ENCODE measurements around the gene EML6.

EML6 gene

DNA sequence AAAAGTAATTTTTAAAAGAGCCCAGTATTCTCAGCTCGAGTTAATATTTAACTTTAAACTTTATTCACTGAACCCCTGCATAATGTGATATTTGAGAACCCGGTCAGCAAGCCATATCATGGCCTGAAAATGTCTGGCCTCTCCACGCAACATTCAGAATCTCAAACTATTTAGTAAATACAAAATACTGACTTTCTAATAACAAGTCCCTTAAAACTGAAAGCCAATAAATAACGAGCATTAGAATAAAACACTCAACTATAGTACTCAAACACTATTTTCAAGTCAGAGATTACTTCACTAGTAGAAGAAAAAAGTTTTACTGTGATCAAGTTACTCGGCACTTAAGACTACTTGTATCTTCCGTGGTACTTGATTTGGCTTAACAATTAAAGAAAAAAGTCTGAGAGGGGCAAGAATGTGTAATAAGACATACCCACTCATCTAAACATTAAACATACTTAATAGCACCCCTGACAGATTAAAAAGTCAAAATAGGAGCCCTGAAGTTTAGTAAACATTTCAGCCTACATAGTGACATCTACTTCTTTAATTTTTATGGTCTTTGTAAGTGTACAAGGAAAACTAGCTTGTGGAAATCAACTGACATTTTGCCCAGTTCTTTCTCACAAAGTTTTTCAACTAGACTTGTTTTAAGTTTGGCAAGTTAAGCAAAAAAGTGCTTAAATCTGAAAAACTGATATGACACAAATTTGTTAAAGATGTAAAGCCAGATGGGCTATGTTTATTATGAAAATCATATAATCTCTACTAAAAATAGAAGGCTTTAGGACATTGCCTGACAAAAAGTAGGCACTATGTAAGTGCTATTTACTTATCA is 288.6 kb downstream of the EML6 start:
- DNase-seq: no peak

DNA sequence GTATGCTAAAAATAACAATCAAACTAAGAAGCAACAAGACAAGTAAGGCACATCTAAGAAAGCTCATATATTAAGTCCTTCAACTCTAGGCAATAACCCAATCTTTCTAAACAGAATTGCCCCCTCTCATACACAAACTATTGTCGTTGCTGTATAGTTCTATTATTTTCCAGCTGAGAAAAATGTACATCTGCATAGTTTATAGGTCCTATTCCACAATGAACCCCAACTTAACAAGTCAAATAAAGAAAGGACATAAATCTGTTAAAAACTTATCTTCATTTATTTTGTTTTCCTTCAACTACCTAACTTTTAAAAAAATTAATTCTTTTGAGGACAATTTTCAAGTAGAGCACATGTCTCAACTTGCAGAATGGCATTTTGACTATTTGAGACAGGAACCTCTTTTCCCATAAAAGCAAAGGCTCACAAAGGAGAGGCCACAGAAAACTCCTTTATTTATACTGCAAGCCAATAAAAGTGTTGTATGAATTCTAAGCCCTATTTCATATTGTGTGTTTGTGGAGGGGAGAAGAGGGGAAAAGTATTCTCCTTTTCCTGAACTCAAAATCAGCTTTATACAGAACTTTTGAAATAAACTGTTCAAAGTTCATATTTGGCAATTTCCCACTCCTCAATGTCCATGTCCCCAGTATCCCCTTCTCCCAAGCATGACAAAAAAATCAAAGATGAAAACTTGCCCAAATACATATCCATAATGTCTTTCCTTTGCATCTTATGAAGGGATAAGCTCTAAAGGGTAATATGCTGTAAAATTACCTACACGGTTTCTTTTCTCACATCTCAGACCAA is 289.4 kb downstream of the EML6 start:
- no peak for DNase-seq

- no peak for DNase-seq
These were observed 290.5 kb downstream of the EML6 start for GRCh38 chr2:55013936-55014335.

DNA sequence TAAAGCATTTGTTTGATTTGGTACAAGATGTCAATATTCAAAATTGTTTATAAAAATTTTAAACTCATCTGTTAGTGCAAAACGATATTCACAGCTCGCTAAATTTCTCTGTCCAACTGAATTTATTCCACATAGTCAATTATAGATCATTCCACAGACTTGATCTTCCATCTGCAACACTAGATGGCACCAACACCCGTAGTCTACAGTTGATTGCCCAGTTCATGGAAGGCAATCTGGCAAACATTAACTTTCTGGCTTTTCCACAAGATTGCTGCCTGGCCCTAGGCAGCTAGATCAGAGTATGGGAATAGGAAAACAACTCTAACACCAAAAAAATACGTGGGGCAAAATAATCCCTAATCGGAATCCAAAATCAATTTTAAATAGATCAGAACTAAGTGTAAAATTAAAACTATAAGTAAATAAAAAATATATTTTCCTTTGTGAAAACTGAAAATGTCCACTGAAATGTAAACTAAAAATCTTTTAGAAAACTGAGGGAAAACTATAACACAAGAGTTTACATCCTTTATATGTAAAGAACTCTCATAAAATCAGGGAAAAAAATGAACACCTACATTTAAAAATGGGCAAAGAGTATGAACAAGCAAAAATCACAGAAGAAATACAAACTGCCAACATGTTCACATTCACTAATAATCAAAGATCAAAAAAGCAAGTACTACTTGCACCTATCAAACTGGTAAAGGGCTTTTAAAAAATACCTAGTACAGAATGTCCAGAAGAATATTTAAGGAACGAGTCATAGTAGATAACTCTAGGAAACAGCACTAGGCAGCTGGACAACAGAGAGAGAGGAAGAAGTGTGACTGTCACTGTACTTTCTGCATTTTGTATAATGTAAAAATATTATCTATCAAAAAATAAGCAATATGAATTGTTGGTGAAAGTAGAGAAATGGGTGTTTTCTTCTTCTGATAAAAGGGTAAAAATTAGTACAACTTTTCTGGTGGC is 291.8 kb downstream of the EML6 start:
- DNase-seq: peak; percentile 36

- no peak for DNase-seq
These were observed 294.0 kb downstream of the EML6 start for GRCh38 chr2:55017428-55017827.

DNA sequence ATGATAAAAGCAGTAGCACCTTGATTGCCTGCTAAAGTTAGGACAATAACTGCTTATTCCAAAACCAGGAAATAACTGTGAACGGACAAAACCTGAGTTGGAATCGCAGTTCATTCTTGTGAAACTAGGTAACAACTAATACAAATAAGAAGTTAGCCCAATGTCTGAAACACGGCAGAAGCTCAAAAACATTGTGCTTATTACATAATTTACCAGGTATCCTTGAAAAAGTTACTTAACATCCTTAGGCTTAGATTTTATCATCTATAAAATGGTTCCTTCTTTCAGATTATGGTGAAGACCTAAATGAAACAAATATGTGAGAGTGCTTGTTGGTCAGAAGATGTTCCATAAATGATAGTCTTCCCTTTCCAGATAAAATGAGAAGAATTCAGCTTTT is 294.4 kb downstream of the EML6 start:
- no peak for DNase-seq

DNA sequence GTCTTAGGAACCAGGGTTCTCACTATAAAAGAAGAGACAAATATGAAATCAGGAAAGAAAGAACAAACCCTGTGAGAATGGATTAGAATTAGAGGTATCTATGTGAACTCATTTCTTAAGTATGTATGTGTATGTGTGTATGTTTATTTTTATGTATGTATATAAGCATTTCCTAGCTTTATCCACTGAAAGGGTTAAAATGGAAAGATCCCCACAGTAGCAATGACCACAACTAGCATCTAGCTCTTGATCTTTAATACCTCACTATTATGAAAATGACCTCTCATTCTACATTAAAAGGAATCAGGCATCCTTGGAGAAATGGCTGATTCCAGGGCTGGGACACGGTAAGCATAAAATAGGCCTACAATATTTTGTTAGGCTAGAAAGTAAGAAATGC is 295.2 kb downstream of the EML6 start:
- DNase-seq: no peak

- DNase-seq: no peak
These were observed 296.2 kb downstream of the EML6 start for GRCh38 chr2:55019526-55020258.

Data from central memory CD4-positive, alpha-beta T cell (primary cell).